ENCODE results near the gene PLEKHJ1. TPM values are rescaled to one million over a fixed set of nuclear protein-coding genes. Genes with fewer than 3 reads are reported as not detected.

PLEKHJ1 gene
- polyA plus RNA-seq, 1 of the 3 experiments (the other 2 are of a cell fraction) = 151 TPM

DNA sequence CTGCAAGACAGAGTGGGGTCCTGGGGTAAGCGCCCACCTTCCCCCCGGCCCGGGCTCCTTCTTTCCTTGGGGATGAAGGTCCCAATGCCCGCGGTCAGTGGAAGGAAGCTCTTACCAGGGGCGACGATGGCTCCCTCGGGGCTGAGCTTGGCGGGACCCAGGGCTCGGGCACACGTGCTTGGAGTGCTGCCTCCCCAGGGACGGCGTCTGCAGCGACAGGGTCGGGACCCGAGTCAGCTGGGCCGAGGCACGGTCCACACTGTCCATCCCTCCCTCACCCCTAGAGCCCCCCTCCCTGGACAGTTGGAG is 16.6 kb upstream of the PLEKHJ1 start:
- CTCF ChIA-PET = interaction anchor here (1.4 to 4.0 kb wide), 2 partner anchors 12 to 14 kb away, joined by 4 to 16 read pairs; no protein-coding TSS in a partner anchor
- DNase-seq = no peak

DNA sequence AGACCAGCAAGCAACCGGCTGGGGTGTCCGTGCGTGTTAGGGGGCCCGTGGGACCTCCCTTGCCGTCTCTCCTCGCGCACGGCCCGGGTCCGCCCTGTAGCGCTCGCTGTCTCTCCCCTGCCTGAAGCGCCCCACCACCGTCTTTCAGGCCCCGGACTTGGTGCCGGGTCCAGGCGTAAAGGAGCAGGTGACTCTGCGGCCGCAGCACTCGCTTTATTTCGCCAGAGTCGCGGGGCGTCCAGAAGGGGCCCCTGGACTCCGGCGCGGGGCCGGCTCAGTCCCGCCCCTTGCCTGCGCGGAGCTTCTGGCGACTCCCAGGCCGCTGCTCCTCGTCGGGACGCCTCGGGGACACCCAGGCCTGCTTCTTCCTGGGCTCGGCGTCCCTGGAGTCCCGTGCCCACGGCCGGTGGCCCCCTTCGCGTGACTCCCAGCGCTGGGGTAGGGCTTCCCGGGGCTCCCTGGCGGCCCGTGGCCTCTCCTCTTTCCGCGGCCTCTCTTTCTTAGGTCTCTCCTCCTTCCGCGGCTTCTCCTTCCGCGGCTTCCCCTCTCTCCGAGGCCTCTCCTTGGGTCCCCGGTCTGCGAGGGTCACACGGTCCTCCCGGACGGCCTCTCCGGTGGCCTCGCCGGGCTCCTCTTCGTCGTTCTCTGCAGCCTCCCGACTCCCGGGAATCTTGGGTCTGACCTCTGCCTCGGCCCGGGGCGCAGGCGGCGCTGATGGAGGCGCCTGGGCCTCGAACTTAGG is 16.1 kb upstream of the PLEKHJ1 start:
- Histone ChIP-seq H3K36me3 (replicated peaks in 1 of 2; ENCODE audit: control insufficient read depth in 1 of 2, insufficient read depth in 2 of 2, low read length in 1 of 2) (peaks cover 0 to 30% of the 10 kb centered on the region in 2 experiments), H3K9me3 (no peaks in the 10 kb centered on the region), H3K4me3 (ENCODE audit: low read depth in 2 of 2, low read length in 1 of 2) (no peak overlapping the region), H3K4me1 (ENCODE audit: control insufficient read depth in 1 of 2, insufficient read depth in 2 of 2, low read depth in 1 of 2, low read length in 1 of 2) (peaks cover 1 to 19% of the 10 kb centered on the region in 2 experiments; a peak in 2 of 4 replicates), H3K27ac (ENCODE audit: low read depth in 2 of 2, low read length in 1 of 2) (no peak overlapping the region), H4K20me1 (ENCODE audit: insufficient read depth) (no peaks in the 10 kb centered on the region), H3K27me3 (ENCODE audit: insufficient read depth) (no peaks in the 10 kb centered on the region), H3K9me2 (no peaks in the 10 kb centered on the region), H3K79me2 (ENCODE audit: insufficient read depth) (no peaks in the 10 kb centered on the region), H3K9ac (no peak overlapping the region), H3K4me2 (no peak overlapping the region), H2AFZ (ENCODE audit: low read depth) (no peak overlapping the region), H3F3A (replicated peaks; ENCODE audit: insufficient read depth) (peaks cover 12% of the 10 kb centered on the region)
- POLR2A ChIA-PET = no interaction called here
- DNase-seq = peak; percentile 38
- CTCF ChIA-PET = interaction anchor here (1.4 kb wide), 1 partner anchor 13 kb away, joined by 4 read pairs; no protein-coding TSS in a partner anchor
- WGBS (ENCODE audit: low lambda C conversion rate) = 95% methylated on average over 66 of the region's 74 CpGs
- TF ChIP-seq TAF1 (IDR thresholded peaks at IDR 0.05; ENCODE audit: borderline replicate concordance, low read depth, low read length) = no peak
- TF ChIP-seq RXRA (IDR thresholded peaks at IDR 0.05; ENCODE audit: borderline replicate concordance, low read depth) = no peak
- no peak for TF ChIP-seq EP300 (IDR thresholded peaks at IDR 0.05; ENCODE audit: borderline replicate concordance in 1 of 2, low read depth in 1 of 2, low read length in 1 of 2)
- no peak for TF ChIP-seq CHD2 (IDR thresholded peaks at IDR 0.05; ENCODE audit: low read length, partially characterized antibody)
- TF ChIP-seq NRF1 (IDR thresholded peaks at IDR 0.05; ENCODE audit: low read depth, low read length) = no peak
- no peak for TF ChIP-seq FOXJ3 (CRISPR knock-in tag; IDR thresholded peaks at IDR 0.05)
- TF ChIP-seq EZH2phosphoT487 (IDR thresholded peaks at IDR 0.05; ENCODE audit: borderline replicate concordance, low read depth) = no peak
- TF ChIP-seq YY1 (IDR thresholded peaks at IDR 0.05; ENCODE audit: low read depth) = no peak
- no peak for TF ChIP-seq GATA2 (CRISPR knock-in tag; IDR thresholded peaks at IDR 0.05)
- TF ChIP-seq, protein P1, sequence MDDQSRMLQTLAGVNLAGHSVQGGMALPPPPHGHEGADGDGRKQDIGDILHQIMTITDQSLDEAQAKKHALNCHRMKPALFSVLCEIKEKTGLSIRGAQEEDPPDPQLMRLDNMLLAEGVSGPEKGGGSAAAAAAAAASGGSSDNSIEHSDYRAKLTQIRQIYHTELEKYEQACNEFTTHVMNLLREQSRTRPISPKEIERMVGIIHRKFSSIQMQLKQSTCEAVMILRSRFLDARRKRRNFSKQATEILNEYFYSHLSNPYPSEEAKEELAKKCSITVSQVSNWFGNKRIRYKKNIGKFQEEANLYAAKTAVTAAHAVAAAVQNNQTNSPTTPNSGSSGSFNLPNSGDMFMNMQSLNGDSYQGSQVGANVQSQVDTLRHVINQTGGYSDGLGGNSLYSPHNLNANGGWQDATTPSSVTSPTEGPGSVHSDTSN (IDR thresholded peaks at IDR 0.05) = no peak
- TF ChIP-seq JUND (IDR thresholded peaks at IDR 0.05) = no peak
- TF ChIP-seq, protein P2, sequence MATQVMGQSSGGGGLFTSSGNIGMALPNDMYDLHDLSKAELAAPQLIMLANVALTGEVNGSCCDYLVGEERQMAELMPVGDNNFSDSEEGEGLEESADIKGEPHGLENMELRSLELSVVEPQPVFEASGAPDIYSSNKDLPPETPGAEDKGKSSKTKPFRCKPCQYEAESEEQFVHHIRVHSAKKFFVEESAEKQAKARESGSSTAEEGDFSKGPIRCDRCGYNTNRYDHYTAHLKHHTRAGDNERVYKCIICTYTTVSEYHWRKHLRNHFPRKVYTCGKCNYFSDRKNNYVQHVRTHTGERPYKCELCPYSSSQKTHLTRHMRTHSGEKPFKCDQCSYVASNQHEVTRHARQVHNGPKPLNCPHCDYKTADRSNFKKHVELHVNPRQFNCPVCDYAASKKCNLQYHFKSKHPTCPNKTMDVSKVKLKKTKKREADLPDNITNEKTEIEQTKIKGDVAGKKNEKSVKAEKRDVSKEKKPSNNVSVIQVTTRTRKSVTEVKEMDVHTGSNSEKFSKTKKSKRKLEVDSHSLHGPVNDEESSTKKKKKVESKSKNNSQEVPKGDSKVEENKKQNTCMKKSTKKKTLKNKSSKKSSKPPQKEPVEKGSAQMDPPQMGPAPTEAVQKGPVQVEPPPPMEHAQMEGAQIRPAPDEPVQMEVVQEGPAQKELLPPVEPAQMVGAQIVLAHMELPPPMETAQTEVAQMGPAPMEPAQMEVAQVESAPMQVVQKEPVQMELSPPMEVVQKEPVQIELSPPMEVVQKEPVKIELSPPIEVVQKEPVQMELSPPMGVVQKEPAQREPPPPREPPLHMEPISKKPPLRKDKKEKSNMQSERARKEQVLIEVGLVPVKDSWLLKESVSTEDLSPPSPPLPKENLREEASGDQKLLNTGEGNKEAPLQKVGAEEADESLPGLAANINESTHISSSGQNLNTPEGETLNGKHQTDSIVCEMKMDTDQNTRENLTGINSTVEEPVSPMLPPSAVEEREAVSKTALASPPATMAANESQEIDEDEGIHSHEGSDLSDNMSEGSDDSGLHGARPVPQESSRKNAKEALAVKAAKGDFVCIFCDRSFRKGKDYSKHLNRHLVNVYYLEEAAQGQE (IDR thresholded peaks at IDR 0.05; ENCODE audit: low read depth, low read length) = no peak

More for the DNA sequence above, 16.6 kb upstream of the PLEKHJ1 start:
- Histone ChIP-seq H3K27me3 (ENCODE audit: insufficient read depth) (no peaks in the 10 kb centered on the region), H2AFZ (ENCODE audit: low read depth) (no peak overlapping the region), H3K79me2 (ENCODE audit: insufficient read depth) (no peaks in the 10 kb centered on the region), H3K4me3 (ENCODE audit: low read depth in 2 of 2, low read length in 1 of 2) (no peak overlapping the region), H3K9me3 (no peaks in the 10 kb centered on the region), H3K4me2 (no peak overlapping the region), H3K27ac (ENCODE audit: low read depth in 2 of 2, low read length in 1 of 2) (no peak overlapping the region; a peak in 1 of 4 replicates), H3K9ac (no peak overlapping the region), H3F3A (replicated peaks; ENCODE audit: insufficient read depth) (peaks cover 12% of the 10 kb centered on the region), H4K20me1 (ENCODE audit: insufficient read depth) (no peaks in the 10 kb centered on the region), H3K36me3 (replicated peaks in 1 of 2; ENCODE audit: control insufficient read depth in 1 of 2, insufficient read depth in 2 of 2, low read length in 1 of 2) (peaks cover 0 to 26% of the 10 kb centered on the region in 2 experiments), H3K4me1 (ENCODE audit: control insufficient read depth in 1 of 2, insufficient read depth in 2 of 2, low read depth in 1 of 2, low read length in 1 of 2) (peaks cover 0 to 17% of the 10 kb centered on the region in 2 experiments; a peak in 1 of 4 replicates), H3K9me2 (no peaks in the 10 kb centered on the region)
- TF ChIP-seq YY1 (IDR thresholded peaks at IDR 0.05; ENCODE audit: low read depth) (no peak), MEF2A (IDR thresholded peaks at IDR 0.05; ENCODE audit: borderline replicate concordance, low read depth) (no peak), POLR2AphosphoS5 (IDR thresholded peaks at IDR 0.05; ENCODE audit: low read depth, low read length) (no peak), TCF12 (IDR thresholded peaks at IDR 0.05) (no peak), GATA2 (CRISPR knock-in tag; IDR thresholded peaks at IDR 0.05) (no peak), FOSL2 (IDR thresholded peaks at IDR 0.05; ENCODE audit: borderline replicate concordance, low read depth) (no peak), SMC3 (IDR thresholded peaks at IDR 0.05; ENCODE audit: low read depth, low read length) (no peak), NFIC (IDR thresholded peaks at IDR 0.05; ENCODE audit: borderline replicate concordance) (no peak)
- TF ChIP-seq, protein P3, sequence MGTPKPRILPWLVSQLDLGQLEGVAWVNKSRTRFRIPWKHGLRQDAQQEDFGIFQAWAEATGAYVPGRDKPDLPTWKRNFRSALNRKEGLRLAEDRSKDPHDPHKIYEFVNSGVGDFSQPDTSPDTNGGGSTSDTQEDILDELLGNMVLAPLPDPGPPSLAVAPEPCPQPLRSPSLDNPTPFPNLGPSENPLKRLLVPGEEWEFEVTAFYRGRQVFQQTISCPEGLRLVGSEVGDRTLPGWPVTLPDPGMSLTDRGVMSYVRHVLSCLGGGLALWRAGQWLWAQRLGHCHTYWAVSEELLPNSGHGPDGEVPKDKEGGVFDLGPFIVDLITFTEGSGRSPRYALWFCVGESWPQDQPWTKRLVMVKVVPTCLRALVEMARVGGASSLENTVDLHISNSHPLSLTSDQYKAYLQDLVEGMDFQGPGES (IDR thresholded peaks at IDR 0.05; ENCODE audit: low read depth, low read length) = no peak
- TF ChIP-seq, protein P1 (IDR thresholded peaks at IDR 0.05) = no peak
- POLR2A ChIA-PET = interaction anchor here (4.2 kb wide), 1 partner anchor 9 kb away, joined by 33 read pairs; no protein-coding TSS in a partner anchor
- WGBS (ENCODE audit: low lambda C conversion rate) = no CpG with 5 or more reads among the region's 18 CpGs
